GM20000 (cell line): ENCODE measurements around the gene CREB5.

Experiments
- DNase-seq: peaks from one replicate; pipeline ENCODE4 v3.0.0; 2012; ENCODE audit warnings: low spot score
- CTCF ChIP-seq: IDR thresholded peaks from 2 replicates; pipeline ENCODE4 v1.5.1; 2012; ENCODE audit warnings: mild to moderate bottlenecking, control low read depth; ENCODE audit errors: extremely low read depth, missing control alignments

CREB5 gene

DNA sequence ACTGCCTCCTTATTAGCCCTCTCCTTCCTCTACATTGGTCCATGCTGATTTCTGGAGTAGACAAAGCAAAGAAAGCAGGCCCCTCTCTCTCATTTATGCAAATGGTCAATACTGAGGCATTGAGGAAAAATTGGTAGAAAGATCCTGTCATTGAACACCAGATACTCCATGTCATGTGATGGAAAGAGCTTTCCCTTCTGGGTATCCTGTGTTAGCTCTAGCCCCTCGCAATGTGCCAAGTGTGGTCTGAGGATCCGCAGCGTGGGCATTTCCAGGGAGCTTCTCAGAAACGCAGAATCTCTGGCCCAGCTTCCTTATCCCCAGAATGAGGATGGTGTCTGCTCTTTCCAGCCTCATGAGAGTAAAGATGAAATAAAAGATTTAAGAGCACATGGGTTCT, 159.1 kb downstream of the CREB5 start:
- no peak for DNase-seq

DNA sequence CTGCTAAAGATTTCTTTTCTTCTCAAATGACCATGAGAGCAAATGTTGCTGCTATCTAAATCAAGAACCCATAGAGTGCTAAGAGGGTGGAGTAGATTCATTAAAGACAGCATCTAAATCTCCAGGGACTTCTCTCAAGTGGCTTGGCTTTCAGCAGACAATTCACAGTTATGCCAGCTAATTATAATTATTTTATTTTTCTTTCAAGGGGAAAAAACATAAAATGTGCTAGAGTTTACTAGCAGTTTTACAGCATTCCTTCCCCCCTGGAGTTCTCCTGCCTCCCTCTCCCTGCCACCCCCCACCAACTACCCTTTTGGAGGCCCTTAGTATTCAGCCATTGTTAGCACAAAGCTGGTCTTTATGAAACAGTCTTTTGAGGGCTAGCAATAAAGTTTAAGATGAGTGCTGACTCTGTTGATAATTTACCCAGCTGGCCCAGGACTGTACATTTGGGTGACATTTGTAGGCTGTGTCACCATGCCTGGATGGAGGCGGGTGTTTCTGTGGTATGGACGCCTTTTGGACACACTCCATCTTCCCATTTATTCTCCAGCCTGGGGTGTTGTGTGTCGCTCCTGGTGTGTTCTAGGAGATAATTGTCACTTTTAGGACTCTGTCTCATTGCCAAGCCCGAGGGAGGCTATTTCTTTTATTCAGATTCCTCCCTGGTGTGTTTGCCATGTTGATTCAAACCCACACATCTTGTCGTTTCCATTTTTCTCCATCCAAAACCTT, 160.2 kb downstream of the CREB5 start:
- no peak for DNase-seq
- TF ChIP-seq CTCF = no peak

More for the DNA sequence above, 159.1 kb downstream of the CREB5 start:
- TF ChIP-seq CTCF = no peak

DNA sequence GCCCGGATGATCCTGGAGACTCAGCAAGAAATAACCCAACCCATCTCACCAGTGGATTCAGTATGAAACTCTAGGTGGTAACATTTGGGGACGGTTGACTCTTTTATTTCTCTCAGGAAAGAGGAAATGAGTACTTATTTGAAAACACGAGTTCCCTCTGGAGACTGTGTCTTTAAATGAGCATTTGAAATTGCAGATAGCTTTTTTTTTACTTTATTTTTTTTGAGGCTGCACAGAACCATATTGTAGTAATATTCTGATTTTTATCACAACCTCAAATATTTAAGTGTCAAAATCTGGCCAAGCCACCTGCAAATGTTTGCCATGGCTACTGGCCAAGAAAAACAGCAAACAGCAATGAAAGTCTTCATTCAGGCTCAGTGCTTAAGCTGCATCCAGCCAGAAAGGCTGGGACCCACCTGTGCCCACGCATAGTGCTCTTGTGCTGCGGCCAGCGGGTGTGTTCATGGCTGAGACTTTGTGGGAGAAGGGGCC, 160.8 kb downstream of the CREB5 start:
- no peak for DNase-seq
- no peak for TF ChIP-seq CTCF

- TF ChIP-seq CTCF = no peak
- DNase-seq = no peak
These were observed 161.5 kb downstream of the CREB5 start for GRCh38 chr7:28573651-28574301.

GRCh38 chr7:28575241-28575643, 162.9 kb downstream of the CREB5 start:
- no peak for DNase-seq
- no peak for TF ChIP-seq CTCF

GRCh38 chr7:28576656-28577055, 164.3 kb downstream of the CREB5 start:
- DNase-seq = no peak
- TF ChIP-seq CTCF = no peak

GRCh38 chr7:28579571-28579970, 167.3 kb downstream of the CREB5 start:
- no peak for DNase-seq
- no peak for TF ChIP-seq CTCF
